Amniotic epithelial cell (primary cell): ENCODE results near the gene PCDH9.
"Not testable (repeated sequence)": the region's sequence is repeated elsewhere in the genome, so short reads cannot be mapped to it uniquely, and the experiment has no call there.

Experiments used
- DNase-seq: peaks from one replicate; pipeline ENCODE4 v3.0.0-alpha.2; 2010; ENCODE audit warnings: low read depth

PCDH9 gene

DNA sequence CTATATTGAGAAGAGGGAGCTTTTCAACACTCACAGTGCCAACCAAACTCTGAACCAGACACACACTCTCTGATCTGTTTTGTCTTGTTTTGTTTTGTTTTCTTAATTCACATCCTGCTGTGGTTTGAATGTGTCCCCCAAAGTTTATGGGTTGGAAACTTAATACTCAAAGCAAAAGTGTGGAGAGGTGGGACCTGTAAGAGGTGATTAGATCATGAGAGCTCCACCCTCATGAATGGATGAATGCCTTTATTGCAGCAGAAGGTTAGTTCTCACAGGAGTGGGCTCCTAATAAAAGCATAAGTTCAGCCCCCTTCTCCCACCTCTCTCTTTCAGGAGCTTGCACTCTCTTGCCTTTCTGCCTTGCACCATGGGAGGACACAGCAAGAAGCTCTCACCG is 957.1 kb downstream of the PCDH9 start:
- DNase-seq = no peak

DNA sequence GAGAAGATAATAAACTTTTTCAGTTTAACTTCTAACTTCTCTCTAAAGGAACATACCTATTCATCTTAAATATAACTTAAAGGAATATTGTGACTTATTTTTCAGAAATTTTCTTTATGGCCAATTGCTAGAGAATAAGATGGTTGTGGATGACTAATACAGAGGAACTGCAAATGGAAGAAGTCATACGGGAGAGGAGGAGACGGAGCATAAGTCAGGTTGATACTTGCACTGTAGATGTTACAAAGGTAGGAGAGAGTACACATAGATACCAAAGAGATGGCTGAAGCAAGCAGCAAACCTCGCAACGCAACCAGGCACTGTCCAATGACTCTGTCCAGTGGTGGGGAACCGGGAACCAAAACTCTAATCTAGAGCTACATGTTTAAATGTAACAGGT is 963.4 kb downstream of the PCDH9 start:
- DNase-seq = no peak

DNA sequence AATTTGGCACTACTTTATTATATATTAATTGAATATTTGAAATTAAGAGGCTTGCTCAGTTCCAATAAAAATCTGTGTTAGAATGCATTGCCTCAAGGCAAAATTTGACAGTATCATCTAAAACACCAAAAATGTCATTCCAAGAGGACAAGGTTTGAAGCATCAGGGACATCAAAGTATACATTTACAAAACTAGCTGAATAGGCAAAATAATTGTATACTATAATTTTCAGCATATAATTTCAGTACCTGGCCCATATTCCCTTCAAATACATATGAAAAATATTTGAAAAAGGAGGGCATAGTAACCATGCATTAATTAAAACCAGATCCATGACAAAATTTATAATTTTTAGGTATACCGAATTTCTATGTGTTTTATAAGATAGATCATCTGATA is 963.8 kb downstream of the PCDH9 start:
- DNase-seq = no peak

DNA sequence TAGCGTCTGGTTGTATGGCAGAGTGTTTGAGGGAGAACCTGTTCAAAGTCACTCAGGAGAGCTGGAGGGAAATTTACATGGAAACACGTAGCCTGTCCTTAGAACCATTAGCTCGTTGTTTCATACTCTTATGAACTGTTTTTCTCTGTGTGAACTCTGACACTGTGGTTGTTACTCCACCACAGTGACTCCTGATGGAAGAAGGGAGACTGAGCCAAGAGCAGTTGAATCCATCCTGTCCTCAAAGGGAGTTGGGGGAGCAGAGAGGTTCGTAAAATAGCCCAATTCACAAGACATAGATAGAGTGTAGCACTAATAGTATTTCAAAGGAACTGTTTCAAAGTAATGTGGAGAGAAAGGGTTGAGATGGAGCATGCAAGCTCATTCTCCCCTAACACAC is 964.8 kb downstream of the PCDH9 start:
- DNase-seq = no peak

DNA sequence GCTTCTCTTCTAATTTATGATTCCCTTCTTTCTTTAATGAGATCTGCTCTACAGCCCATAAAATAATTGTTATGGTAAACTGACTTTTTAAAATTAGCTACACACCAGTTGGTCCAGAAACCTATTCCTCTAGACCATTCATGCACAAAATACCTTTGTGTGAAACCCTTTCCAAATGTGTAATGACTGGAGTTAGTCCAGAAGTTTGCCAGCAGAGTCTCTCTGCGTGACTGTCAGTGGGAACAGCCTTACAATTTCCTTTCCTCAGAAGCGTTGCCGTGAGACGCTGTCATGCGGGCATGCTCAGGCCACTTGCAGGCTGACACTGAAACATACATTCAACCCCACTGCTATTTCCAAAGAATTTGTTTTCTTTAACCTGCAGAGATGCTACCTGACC is 965.2 kb downstream of the PCDH9 start:
- DNase-seq = no peak

DNA sequence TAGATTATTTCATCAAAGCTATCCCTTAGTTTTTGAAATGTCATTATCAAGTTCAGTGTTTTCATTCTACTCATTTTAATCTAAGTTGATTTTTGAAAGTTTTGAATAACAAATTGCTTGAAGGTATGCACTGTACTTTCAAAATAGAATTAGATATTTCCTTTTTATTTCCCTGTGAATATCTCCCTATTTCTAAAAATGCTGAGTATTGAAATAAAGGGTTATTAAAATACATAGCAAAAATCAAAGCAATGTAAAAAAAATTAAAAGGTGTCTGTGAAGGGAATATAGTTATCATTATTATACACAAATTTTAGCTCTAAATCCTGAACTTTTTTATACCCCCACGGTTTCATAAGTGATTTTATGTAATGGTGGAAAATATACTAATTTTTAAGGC is 967.8 kb downstream of the PCDH9 start:
- DNase-seq = no peak

DNA sequence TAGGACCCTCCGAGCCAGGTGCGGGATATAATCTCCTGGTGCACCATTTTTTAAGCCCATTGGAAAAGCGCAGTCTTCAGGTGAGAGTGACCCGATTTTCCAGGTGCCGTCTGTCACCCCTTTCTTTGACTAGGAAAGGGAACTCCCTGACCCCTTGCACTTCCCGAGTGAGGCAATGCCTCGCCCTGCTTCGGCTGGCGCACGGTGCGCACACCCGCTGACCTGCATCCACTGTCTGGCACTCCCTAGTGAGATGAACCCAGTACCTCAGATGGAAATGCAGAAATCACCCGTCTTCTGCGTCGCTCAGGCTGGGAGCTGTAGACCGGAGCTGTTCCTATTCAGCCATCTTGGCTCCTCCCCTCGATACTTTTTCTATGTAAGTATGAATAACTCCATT is 970.7 kb downstream of the PCDH9 start:
- not testable (repeated sequence) for DNase-seq
